ENCODE data around the gene YIF1B.

The YIF1B gene

GRCh38 chr19:38335949-38336637 is 20.3 kb upstream of the YIF1B start:
- peak; percentile 97 for DNase-seq (ENCODE audit: low read depth)

DNA sequence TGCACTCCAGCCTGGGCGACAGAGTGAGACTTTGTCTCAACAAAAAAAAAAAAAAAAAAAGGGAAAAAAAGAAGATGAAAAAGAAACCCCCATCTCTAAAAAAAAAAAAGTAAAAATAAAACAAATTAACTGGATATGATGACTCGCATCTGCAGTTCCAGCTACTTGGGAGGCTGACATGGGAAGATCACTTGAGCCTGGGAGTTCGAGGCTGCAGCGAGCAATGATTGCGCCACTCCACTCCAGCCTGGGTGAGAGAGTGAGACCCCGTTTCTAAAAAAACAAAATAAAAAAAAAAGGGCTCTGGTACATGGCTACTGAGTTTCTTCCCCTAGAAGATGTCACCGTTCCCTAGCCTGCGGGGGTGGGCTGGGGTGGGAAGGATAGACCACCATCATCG is 17.5 kb upstream of the YIF1B start:
- peak; percentile 18 for DNase-seq (ENCODE audit: low read depth)

DNA sequence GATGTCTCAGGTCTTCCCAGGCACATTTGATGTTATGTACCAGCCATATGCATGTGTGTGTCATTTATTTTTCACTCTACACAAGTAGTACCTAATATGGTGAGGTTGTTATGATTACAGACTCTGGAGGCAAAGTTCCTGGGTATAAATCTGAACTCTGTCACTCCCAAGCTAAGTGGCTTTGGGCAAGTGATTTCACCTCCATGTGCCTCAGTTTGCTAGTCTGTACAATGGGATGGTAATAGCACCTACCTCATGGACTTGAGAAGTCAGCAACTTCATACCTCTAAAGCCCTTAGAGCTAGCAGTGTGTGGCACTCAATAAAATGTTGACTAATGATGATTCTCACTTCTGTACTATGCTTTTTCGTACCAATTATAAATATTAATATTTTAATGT is 16.0 kb upstream of the YIF1B start:
- no peak for DNase-seq (ENCODE audit: low read depth)

DNA sequence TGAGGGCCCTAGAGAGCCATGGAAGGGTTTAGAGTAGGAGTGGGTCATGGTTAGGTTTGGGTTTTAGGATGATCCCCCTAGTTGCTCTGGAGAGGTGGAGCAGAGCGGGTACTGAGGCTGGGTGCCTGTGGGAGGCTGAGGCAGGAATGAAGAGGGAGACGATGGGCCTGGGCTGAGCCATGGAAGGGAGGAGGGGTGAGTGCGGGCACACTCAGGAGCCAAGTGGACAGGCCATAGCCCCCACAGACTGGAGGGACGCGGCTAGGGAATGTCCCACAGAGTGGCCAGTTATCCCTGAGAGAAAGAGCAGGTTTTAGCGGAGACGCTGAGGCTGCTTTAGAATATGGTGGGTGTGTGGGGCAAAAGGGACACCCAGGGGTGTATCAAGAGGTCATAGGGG is 13.9 kb upstream of the YIF1B start:
- no peak for DNase-seq (ENCODE audit: low read depth)

DNA sequence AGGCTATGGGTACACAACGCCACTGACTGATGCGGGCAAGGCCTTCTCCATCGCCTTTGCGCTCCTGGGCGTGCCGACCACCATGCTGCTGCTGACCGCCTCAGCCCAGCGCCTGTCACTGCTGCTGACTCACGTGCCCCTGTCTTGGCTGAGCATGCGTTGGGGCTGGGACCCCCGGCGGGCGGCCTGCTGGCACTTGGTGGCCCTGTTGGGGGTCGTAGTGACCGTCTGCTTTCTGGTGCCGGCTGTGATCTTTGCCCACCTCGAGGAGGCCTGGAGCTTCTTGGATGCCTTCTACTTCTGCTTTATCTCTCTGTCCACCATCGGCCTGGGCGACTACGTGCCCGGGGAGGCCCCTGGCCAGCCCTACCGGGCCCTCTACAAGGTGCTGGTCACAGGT is 10.8 kb upstream of the YIF1B start:
- no peak for DNase-seq (ENCODE audit: low read depth)

- DNase-seq (ENCODE audit: low read depth), result no peak
Measured at GRCh38 chr19:38324431-38324830, 8.7 kb upstream of the YIF1B start.

GRCh38 chr19:38323291-38323690 is 7.5 kb upstream of the YIF1B start:
- no peak for DNase-seq (ENCODE audit: low read depth)

DNA sequence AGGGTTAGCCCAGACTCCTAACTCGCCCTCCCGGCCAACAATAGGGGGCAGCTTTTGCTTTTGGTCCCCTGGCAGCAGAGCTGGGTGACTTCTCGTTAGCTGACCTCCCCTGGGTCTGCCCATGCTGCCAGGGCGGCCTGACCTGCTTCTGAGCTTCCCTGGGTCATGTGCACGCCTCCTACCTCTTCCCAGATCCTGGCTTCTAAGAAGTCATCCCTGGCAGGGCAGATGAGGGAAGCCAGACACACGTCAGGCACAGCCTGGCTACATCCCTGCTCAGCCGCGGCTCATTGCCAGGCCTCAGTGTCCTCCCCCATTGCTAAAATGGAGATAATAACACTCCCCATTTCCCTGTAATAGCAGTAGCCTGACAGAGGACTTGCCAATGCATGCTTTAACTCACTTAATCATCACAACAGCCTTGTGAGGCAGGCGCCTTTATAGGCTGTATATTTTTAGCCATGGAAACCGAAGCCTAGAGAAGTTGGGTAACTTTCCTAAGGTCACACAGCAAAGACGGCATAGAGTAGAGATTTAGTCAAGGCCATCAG is 6.0 kb upstream of the YIF1B start:
- DNase-seq (ENCODE audit: low read depth), result peak; percentile 36

DNA sequence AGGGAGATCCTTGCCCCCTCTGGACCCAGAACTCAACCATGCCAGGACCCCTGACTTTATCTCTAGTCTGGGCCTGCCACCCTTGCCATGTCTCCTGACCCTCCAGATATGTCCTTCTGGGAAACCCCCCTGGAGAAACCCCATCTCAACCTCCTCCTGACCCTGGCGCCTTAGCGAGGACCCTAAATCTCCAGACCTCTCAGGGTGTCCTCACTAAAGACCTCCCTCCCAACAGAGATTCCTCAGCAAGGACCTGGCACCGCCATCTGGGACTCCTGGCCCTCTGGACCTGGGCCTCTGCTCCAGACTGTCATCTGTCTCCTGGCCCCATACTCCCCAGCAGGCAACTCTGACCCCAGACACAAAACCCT is 5.2 kb upstream of the YIF1B start:
- no peak for DNase-seq (ENCODE audit: low read depth)

- DNase-seq (ENCODE audit: low read depth), result no peak
Measured at GRCh38 chr19:38319421-38320258, 3.9 kb upstream of the YIF1B start, which contains the start of gene KCNK6. TSS of gene KCNK6 (plus strand) at chr19:38319845. CDS start at chr19:38319951, 106 bp downstream.

- DNase-seq (ENCODE audit: low read depth), result no peak
Measured at GRCh38 chr19:38318660-38319059, 2.9 kb upstream of the YIF1B start.

- no peak for DNase-seq (ENCODE audit: low read depth)
Measured at GRCh38 chr19:38317104-38317612, 1.4 kb upstream of the YIF1B start.

DNA sequence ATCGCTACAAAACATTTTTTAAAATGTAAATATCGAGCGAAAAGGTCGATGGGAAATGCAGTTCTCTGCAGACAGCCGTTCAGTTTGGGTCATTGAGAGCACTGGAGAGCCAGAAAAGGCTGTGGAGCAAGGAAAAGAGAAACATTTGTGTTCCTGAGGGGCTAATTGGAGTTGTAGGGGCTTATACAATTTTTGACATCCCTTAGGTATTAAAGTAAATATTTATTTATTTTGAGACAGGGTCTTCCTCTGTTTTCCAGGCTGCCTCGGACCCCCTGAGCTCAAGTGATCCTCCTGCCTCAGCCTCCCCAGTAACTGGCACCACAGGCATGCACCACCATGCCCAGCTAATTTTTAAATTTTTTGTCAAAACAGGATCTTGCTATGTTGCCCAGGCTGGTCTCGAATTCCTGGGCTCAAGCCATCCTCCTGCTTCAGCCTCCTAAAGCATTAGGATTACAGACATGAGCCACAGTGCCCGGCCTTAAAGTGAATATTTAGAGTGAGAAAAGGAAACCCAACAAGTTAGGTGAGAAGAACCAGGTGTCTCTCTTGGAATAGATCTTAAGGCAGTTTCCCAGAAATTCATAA is 825 bp upstream of the YIF1B start:
- no peak for DNase-seq (ENCODE audit: low read depth)

DNA sequence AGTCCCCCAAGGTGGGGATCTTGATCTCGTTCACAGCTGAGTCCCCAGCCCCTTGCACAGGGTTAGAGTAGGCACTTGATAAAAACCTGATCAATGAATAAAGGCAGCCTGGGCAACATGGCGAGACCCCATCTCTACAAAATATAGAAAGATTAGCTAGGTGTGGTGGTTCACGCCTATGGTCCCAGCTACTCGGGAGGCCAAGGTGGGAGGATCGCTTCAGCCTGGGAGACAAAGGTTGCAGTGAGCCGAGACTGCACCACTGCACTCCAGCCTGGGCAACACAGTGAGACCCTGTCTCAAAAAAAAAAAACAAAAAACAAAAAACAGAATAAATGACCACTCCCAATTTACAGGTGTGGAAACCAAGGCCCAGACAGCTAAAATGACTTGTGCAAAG is 4.8 kb downstream of the YIF1B start:
- no peak for DNase-seq (ENCODE audit: low read depth)

DNA sequence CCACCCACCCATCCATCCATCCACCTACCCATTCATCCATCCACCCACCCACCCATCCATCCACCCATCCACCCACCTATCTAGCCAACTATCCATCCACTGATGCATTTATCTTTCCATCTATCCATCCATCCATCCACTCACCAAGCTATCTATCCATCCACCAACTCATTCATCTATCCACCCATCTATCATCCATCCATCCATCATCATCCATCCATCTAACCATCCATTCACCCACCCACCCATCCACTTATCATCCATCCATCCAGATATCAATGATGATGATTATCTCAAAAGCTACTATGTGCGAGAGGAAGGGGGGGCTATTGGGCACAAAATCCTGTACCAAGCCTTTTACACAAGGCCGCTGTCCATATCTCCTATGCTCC is 5.5 kb downstream of the YIF1B start:
- no peak for DNase-seq (ENCODE audit: low read depth)

DNA sequence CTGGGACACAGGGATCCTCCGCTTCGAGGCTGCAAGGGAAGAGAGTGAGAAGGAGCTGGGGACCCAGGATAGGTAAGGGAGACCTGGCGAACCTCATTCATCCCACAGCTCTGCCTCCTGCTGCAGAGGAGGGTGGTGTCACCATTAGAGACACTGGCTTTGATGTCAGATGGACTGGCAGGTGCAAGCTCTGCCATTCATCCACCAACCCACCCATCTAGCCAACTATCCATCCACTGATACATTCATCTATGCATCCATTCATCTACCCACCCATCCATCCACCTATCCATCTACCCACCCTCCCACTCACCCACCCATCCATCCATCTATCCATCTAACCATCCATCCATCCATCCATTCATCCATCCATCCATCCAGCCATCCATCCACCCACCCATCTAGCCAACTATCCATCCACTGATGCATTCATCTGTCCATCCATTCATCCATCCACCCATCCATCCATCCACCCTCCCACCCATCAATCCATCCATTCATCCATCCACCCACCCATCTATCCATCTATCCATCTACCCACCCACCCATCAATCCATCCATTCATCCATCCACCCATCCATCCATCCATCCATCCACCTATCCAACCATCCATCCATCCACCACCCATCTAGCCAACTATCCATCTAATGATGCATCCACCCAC is 6.0 kb downstream of the YIF1B start:
- no peak for DNase-seq (ENCODE audit: low read depth)

GRCh38 chr19:38308926-38309614 is 6.7 kb downstream of the YIF1B start:
- no peak for DNase-seq (ENCODE audit: low read depth)

- DNase-seq (ENCODE audit: low read depth), result no peak
Measured at GRCh38 chr19:38308006-38308766, 7.6 kb downstream of the YIF1B start.

- no peak for DNase-seq (ENCODE audit: low read depth)
Measured at GRCh38 chr19:38307597-38307996, 8.2 kb downstream of the YIF1B start.

- DNase-seq (ENCODE audit: low read depth), result no peak
Measured at GRCh38 chr19:38307076-38307475, 8.7 kb downstream of the YIF1B start.

- no peak for DNase-seq (ENCODE audit: low read depth)
Measured at GRCh38 chr19:38306236-38306635, 9.5 kb downstream of the YIF1B start.
